Measurements from ENCODE around the gene PRF1. TPM values are rescaled to one million over a fixed set of nuclear protein-coding genes. Genes with fewer than 3 reads are reported as not detected.

The PRF1 gene
- total RNA-seq, 1 donor from 2014 or later, result not detected

DNA sequence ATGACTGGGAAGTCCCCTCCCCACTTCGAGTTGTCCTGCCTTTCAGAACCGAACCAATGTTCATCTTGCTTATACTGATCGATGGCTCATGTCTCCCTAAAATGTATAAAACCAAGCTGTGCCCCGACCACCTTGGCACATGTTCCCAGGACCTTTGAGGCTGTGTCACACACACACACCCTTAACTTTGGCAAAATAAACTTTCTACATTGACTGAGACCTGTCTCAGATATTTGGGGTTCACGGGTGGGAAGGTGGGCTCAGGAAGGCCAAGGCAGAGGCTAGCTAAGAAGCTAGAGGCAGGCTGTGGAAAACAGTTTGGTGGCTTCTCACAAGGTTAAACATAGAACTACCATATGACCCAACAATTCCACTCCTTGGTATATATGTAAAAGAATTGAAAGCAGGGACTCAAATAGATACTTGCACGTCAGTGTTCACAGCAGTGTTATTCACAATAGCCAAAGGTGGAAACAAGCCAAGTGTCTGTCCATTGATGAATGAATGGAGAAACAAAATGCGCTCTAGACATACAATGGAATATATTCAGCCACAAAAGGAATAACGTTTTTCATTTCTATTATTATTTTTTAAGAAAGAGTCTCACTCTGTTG, 15.4 kb downstream of the PRF1 start:
- Mint-ChIP-seq H3K27me3 (peaks cover 3% of the 10 kb centered on the region), H3K4me1 (ENCODE audit: unreplicated experiment) (peaks cover 16% of the 10 kb centered on the region), H3K36me3 (no peaks in the 10 kb centered on the region), H3K27ac (no peak overlapping the region), H3K4me3 (no peak overlapping the region), H3K9me3 (no peaks in the 10 kb centered on the region)
- TF ChIP-seq, protein P1, sequence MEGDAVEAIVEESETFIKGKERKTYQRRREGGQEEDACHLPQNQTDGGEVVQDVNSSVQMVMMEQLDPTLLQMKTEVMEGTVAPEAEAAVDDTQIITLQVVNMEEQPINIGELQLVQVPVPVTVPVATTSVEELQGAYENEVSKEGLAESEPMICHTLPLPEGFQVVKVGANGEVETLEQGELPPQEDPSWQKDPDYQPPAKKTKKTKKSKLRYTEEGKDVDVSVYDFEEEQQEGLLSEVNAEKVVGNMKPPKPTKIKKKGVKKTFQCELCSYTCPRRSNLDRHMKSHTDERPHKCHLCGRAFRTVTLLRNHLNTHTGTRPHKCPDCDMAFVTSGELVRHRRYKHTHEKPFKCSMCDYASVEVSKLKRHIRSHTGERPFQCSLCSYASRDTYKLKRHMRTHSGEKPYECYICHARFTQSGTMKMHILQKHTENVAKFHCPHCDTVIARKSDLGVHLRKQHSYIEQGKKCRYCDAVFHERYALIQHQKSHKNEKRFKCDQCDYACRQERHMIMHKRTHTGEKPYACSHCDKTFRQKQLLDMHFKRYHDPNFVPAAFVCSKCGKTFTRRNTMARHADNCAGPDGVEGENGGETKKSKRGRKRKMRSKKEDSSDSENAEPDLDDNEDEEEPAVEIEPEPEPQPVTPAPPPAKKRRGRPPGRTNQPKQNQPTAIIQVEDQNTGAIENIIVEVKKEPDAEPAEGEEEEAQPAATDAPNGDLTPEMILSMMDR (conservative IDR thresholded peaks at IDR 0.05), result no peak
- no peak for DNase-seq (ENCODE audit: extremely low spot score, unreplicated experiment)

DNA sequence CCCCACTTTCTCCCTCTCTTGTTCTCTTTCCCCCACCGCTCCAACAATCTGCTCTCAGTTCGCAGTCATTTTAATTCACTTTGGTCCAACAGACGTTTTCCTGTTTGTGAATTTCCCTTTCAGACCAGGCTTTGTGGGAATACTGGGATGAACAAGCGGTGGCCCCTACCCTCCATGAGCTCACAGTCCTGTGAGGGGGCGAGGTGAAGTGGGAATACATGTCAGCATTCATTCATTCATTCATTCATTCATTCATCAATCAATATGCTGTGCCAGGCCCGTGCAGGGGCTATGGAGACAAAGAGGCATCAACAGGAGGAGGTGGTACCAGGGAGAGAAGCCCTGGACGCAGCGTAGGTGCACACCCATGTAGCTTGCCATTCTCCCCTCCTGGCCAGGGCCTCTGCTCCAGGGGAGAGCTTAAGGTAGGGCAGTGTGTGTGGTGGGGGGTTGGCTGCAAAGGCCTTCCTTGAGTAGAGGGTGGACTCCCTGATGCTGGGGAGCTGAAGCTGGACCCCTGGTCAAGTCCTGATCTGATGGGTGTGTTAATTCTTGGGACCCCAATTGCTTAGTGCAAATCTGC, 16.1 kb downstream of the PRF1 start:
- Mint-ChIP-seq H3K36me3 (no peaks in the 10 kb centered on the region), H3K27ac (no peak overlapping the region), H3K4me1 (ENCODE audit: unreplicated experiment) (peaks cover 16% of the 10 kb centered on the region), H3K4me3 (no peak overlapping the region), H3K27me3 (no peaks in the 10 kb centered on the region), H3K9me3 (no peaks in the 10 kb centered on the region)
- DNase-seq (ENCODE audit: extremely low spot score, unreplicated experiment), result no peak
- TF ChIP-seq, protein P1 (conservative IDR thresholded peaks at IDR 0.05), result no peak

DNA sequence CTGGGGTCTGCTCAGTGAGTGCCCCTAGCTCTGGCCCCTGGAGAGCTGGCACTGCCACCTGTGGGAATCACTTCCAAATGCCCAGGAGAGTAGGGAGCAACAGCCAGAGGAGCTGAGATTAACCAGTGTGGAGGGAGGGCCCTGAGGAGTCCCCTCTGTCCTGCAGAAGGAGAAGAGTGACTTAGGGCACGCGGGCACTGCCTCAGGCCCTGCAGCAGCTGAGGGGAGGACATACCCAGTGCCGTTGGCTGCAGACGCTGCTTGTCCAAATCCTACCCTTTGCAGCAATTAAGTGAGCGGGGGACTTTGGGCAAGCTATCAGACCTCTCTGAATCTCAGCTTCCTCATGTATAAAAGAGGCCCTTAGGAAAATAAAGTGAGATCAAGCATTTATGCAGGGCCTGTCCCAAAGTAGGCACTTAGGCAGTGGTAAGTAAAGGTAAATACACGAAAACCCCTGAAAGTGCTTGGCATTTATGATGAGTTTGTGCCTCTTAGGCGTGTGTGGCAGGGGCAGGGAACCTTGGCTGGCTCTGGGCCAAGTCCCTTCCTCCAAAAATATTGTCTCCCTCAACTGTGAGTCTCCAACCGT, 16.9 kb downstream of the PRF1 start:
- no peaks in the 10 kb centered on the region for H3K36me3 Mint-ChIP-seq
- no peak overlapping the region for H3K4me3 Mint-ChIP-seq
- peaks cover 16% of the 10 kb centered on the region for H3K4me1 Mint-ChIP-seq (ENCODE audit: unreplicated experiment)
- TF ChIP-seq, protein P1 (conservative IDR thresholded peaks at IDR 0.05), result no peak
- H3K27me3 Mint-ChIP-seq, result no peaks in the 10 kb centered on the region
- H3K9me3 Mint-ChIP-seq, result no peaks in the 10 kb centered on the region
- no peak overlapping the region for H3K27ac Mint-ChIP-seq
- no peak for DNase-seq (ENCODE audit: extremely low spot score, unreplicated experiment)

DNA sequence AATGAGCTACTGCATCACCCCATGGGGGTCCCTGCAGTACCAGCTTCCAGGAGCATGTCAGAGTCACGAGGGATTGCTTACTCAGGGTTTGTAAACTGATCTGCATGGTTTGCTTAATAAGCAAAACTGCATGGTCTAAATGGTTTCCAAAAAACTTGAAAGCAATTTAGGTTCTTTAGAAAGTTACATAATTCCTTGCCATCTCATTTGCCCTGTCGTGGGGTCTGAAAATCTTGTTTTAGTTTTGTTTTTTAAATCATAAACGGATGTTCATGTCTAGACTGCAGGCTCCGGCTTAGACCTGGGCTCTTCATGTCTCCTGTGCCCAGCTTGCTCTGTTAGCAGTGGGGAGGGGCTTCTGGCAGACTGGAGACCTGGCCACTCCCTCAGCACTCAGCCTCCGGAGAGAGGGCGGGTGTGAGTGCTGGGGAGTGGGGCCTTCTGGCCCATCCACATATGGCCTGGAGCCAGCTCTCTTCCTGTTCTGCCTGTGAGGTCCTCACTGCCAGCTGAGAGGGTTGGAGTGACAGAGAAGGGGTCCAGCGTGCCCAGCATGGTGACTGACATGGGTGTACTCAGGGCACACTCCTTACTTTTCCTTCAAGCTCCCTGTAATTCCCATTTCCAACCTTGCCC, 17.5 kb downstream of the PRF1 start:
- DNase-seq (ENCODE audit: extremely low spot score, unreplicated experiment), result no peak
- Mint-ChIP-seq H3K4me3 (peak overlapping the region; percentile 58), H3K27ac (peak overlapping the region; percentile 13), H3K27me3 (no peaks in the 10 kb centered on the region), H3K36me3 (no peaks in the 10 kb centered on the region), H3K9me3 (no peaks in the 10 kb centered on the region), H3K4me1 (ENCODE audit: unreplicated experiment) (peaks cover 16% of the 10 kb centered on the region)
- TF ChIP-seq, protein P1 (conservative IDR thresholded peaks at IDR 0.05), result no peak

DNA sequence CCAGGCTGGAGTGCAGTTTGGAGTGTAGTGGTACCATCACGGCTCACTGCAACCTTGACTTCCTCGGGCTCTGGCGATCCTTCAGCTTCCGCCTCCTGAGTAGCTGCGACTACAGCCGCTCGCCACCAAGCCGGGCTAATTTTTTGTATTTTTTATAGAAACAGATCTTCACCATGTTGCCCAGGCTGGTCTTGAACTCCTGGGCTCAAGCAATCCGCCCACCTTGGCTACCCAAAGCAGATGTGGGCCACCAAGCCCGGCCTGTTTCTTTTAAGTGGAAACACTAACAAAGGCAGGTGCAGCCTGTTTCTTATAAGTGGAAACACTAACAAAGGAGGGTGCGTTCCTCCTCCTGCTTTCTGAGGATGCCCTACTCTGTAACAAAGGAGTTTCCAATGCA, 18.2 kb downstream of the PRF1 start:
- no peak overlapping the region for H3K27ac Mint-ChIP-seq
- DNase-seq (ENCODE audit: extremely low spot score, unreplicated experiment), result no peak

More for the DNA sequence above, 18.2 kb downstream of the PRF1 start:
- H3K4me1 Mint-ChIP-seq (ENCODE audit: unreplicated experiment), result peaks cover 16% of the 10 kb centered on the region
- no peaks in the 10 kb centered on the region for H3K36me3 Mint-ChIP-seq
- TF ChIP-seq, protein P1 (conservative IDR thresholded peaks at IDR 0.05), result no peak
- no peaks in the 10 kb centered on the region for H3K9me3 Mint-ChIP-seq
- H3K27me3 Mint-ChIP-seq, result no peaks in the 10 kb centered on the region
- no peak overlapping the region for H3K4me3 Mint-ChIP-seq
